GM19239 (cell line): ENCODE data around the gene STAMBPL1.
"Not testable (repeated sequence)": the region's sequence is repeated elsewhere in the genome, so short reads cannot be mapped to it uniquely, and the experiment has no call there.

Experiments
- DNase-seq: peaks from one replicate; pipeline ENCODE4 v3.0.0; 2011; ENCODE audit warnings: low spot score; ENCODE audit not compliant: insufficient read length
- FAIRE-seq: peaks from 2 replicates; lab custom pipeline; 2011; peaks lifted over from hg19 to GRCh38; lab: Jason Lieb, UNC

Gene STAMBPL1

DNA sequence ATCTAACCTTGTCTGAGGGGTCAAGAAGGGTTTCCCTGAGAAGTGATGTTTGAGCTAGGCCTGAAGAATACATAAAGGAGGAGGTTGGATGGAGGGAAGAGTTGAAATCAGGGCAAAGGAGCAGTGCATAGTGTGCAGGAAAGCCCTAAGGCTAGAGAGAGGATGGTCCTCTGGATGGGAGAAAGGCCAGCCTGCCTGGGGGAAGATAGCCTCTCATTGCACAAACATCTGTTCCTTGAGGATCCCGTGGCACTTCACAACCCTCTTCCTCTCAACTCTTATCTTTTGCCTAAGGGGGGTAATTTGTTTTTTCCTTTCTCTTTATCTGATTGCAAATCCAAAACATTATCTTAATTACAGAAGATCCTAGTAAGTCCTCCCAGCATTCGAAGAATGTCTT, 35.7 kb downstream of the STAMBPL1 start:
- FAIRE-seq (peak; percentile 28), DNase-seq (no peak)

DNA sequence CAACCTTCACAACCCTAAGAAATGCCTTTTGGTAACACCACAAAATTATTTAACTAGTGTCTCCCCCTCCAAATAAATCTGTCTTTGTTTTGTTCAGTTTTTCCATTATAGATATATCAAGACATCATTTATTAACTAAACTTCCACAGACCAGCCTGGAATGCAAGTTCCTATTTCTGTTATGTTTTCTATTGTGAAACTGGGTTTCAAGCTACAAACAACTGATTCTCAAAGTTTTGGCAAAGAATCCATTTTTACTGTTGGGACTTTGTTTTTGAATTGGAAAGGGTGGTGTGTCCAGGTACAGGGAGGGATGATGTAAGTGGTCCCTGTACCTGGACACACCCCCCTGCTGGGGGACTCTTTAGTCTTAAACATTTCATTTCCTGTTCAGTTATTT, 36.2 kb downstream of the STAMBPL1 start:
- FAIRE-seq (peak; percentile 55), DNase-seq (no peak)

- DNase-seq (no peak), FAIRE-seq (no peak)
Measured at GRCh38 chr10:88916986-88917385, 36.9 kb downstream of the STAMBPL1 start.

- DNase-seq = no peak
- FAIRE-seq = no peak
Measured at GRCh38 chr10:88918191-88918905, 38.3 kb downstream of the STAMBPL1 start.

DNA sequence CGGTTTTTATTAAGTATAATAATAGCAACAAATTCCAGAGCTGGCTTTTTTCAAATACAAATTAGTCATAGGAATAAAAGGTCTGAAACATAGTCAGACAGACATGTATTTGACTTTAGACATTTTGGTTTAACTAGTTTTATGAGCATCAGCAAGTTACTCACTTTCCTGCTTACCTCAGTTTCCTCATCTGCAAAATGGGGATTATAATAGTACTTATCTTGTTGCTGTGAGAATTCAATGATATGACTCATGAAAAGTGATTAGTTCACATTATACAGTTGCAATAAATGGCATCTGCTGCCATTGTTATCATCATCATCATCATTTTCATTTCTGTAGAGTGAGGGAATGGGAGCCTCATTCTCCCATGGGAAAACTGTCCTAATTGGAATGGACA, 39.0 kb downstream of the STAMBPL1 start:
- FAIRE-seq (no peak), DNase-seq (no peak)

GRCh38 chr10:88920198-88920597, 40.2 kb downstream of the STAMBPL1 start:
- DNase-seq (no peak), FAIRE-seq (peak; percentile 4)

- FAIRE-seq (no peak), DNase-seq (no peak)
Measured at GRCh38 chr10:88920986-88921593, 41.0 kb downstream of the STAMBPL1 start.

GRCh38 chr10:88922041-88922440, 42.0 kb downstream of the STAMBPL1 start:
- FAIRE-seq (no peak), DNase-seq (no peak)

GRCh38 chr10:88923520-88923919, 43.5 kb downstream of the STAMBPL1 start:
- DNase-seq (no peak), FAIRE-seq (no peak)

DNA sequence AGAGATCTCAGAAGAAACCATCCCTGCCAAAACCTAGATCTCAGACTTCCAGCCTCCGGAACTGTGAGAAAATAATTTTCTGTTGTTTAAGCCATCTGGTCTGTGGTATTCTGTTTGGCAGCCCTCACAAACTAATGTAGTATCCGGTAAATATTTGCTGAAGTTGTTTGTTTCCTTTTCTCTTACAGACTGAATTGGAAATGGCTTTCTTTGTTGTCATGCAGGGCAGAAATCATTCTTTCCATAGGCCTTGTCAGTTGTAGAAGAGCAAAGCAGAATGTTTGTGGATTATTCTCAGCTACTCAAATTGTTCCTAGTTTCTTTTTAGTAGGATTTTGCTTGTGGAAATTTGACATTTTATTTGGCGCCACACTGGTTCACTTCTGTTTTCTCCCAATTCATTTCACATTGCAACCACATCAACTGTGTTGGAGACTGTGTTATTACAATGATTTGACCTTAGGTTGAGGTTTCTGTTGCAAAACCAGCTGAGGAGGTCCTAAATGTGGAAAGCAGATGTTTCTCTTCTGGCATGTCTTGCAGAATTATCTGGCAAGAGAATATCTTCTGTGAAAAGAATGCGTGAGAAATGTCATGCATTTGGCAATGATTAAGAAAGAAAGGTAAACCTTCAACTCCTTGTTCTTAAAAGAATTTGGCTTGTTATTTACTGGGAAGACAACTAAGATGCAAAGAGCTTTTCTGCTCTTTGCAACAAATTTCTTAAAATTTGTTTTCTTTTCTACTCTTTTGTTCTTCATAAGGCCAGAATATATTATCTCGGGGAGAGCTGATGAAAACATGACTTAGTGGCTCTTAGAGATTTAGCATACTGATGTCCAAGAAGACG, 46.7 kb downstream of the STAMBPL1 start:
- FAIRE-seq (no peak), DNase-seq (no peak)

- FAIRE-seq (no peak), DNase-seq (no peak)
Measured at GRCh38 chr10:88927416-88927690, 47.3 kb downstream of the STAMBPL1 start.

DNA sequence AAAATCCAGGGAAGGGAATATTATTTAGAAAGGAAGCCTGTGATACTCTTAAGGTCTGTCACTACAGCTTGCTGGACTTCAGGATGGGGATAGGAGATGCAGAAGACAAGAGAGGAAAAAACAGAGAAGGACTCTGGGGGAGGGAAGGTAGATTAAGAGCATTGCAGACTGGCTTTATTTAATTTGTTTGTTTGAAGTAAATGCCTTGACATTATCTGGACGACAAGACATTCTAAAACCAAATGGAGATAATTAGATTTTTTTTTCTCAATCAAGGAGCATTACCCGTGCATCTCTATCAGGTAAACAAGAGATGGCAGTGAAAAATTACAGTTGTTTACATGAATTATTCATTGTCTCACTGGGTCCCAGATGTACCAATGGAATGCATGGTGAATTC, 48.2 kb downstream of the STAMBPL1 start:
- DNase-seq (no peak), FAIRE-seq (no peak)

GRCh38 chr10:88931548-88931947, 51.5 kb downstream of the STAMBPL1 start:
- FAIRE-seq (no peak), DNase-seq (no peak)

DNA sequence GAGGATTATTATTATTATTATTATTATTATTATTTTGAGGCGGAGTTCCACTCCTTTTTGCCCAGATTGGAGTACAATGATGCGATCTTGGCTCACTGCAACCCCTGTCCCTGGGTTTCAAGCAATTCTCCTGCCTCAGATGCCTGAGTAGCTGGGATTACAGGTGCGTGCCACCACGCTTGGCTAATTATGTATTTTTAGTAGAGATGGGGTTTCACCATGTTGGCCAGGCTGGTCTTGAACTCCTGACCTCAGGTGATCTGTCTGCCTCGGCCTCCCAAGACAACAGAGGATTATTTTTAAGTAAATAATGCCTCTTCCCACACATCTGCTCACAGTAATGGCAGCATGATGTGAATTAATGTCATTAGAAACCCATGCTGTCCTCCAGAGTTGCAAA, 52.0 kb downstream of the STAMBPL1 start:
- FAIRE-seq, DNase-seq: not testable (repeated sequence)

DNA sequence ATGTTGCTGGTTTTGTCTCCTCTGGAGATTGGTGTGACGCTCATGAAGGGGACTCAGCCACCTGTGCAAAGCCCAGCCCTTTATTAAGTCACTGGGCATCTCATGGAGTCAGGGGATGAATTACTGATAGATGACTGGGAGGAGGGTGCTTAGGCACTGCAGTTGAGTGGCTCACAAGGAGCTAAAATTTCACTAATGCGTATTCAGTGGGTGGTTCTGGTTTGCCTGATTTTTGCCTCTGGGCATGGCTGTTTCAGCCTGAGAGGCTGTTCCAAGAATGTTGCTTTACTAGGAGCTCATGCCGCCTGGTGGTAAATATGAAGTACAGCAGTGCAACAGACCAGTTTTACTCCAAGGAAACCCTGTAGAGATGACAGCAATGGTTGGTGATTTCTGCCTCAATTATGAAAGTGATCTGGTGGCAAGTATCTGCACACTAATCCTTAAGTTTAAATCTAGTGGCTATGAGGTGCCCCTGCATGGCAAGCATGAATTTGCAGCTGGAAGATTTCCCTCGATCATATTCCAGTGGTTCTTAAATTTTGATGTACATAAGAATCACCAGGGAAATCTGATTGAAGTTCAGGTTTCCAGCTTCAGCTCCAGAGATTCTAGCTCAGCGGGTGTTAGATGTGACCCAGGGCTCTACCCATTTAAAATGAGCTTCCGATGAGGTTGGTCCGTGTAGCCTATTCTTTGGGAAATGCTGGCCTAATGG, 52.7 kb downstream of the STAMBPL1 start:
- DNase-seq = peak; percentile 21
- peak; percentile 96 for FAIRE-seq

GRCh38 chr10:88933564-88933963, 53.5 kb downstream of the STAMBPL1 start:
- FAIRE-seq (no peak), DNase-seq (no peak)

DNA sequence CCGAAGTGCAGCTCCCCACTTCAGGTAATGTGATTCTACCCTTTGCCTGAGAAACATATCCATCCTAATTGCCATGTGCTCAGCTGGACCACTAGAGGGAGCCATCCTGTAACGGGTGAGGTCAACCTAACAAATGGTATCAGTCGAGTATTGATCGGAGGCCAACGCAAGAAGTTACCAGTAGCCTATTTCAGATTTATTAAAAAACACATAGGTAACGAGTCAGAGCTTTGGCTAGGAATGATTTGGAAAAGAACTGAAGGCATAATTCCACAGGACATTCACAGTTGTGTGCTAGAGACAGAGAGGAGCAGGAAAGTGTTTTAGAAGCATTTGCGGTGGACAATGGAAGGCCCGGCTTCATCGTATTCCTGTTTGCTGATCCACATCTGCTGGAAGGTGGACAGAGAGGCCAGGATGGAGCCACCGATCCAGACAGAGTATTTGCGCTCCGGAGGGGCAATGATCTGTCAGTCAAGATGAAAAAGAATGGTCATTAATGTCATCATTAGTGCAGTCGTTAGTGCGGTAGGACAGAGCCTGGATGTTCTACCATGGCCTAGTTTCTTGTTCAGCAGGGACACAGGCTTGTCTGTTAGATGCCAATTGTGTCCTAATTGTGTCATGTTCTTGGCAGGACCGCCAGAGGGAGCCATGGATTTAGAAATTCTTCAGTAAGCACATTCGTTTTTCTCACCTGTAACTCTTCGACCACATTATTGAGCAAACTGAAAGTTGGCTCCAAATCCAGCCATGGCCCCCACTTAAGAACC, 55.0 kb downstream of the STAMBPL1 start:
- FAIRE-seq = peak; percentile 93
- peak; percentile 24 for DNase-seq

DNA sequence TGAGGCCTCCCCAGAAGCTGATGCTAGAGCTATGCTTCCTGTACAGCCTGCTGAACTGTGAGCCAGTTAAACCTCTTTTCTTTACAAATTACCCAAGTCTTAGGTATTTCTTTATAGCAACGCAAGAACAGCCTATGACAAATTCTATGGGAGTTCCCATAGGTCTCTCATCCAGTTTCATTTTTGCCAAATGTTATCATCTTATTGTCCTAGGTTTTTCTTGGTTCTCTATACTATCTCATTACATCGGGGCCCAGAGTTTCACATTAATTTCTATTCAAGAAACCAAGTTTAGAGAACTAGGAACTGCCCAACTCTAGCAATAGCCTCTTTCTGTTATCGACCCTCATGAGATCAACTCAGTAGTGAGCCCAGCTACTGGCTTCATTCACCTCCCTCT, 56.6 kb downstream of the STAMBPL1 start:
- no peak for DNase-seq
- FAIRE-seq = peak; percentile 47

DNA sequence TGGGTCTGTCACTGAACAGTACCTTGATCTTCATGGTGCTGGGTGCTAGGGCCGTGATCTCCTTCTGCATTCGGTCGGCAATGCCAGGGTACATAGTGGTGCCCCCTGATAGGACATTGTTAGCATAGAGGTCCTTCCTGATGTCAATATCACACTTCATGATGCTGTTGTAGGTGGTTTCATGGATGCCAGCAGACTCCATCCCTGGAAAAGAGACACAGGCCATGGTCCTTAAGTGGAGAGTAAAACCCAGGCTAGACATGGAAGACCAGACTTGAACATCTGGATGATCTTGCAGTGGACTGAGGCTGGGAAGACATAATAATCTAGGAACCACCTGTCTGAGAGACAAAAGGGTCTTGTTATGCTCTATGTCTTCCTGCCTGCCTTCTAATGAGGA, 58.0 kb downstream of the STAMBPL1 start:
- DNase-seq = no peak
- FAIRE-seq = no peak

DNA sequence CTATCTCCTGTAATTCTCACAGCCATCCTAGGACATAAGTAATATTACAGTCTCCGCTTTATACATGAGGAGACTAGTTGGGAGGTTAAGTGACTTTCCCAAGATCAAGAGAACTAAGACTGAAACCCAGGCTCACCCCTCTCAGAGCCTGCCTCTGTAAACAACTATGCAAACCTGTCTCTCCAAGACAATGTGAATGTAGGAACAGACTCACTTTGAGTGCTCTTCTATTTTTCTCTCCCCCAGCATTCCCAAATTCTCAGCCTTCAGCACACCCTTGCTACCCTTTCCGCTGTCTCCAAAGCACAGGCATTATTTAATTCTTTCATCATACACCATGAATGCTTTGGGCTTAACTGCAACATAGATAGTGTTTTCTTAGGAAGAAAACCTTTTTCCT, 58.9 kb downstream of the STAMBPL1 start:
- FAIRE-seq = no peak
- DNase-seq = no peak
